Esophagus muscularis mucosa (tissue), 4 donors: Measurements from ENCODE around the gene TCF23. TPM values are rescaled to one million over a fixed set of nuclear protein-coding genes. Genes with fewer than 3 reads are reported as not detected.

Experiments
- DNase-seq: peaks from one replicate; pipeline ENCODE4 v3.0.0-alpha.2; 2017; ENCODE audit errors: extremely low spot score
- H3K27ac ChIP-seq, 4 donors: fragments of 200-600 bp; sonication (generic); replicated peaks in 1 of 4; 1 replicate in 3 of 4; 2 replicates in 1 of 4; pipeline ENCODE4 v1.5.1; 2016 to 2019; ENCODE audit warnings: mild to moderate bottlenecking in 1 of 4
- H3K27me3 ChIP-seq, 4 donors: fragments of 200-600 bp; sonication (generic); one replicate each; pipeline versions ENCODE4 v1.5.1 to v1.6.0; 2016 to 2019
- H3K36me3 ChIP-seq, 4 donors: fragments of 200-600 bp; sonication (generic); one replicate each; pipeline ENCODE4 v1.5.1; 2016 to 2019
- H3K4me1 ChIP-seq, 4 donors: fragments of 200-600 bp; sonication (generic); one replicate each; pipeline ENCODE4 v1.5.1; 2016 to 2019
- H3K4me3 ChIP-seq, 4 donors: fragments of 200-600 bp; sonication (generic); 1 replicate in 2 of 4; 2 replicates in 2 of 4; pipeline ENCODE4 v1.5.1; 2016 to 2019; ENCODE audit warnings: mild to moderate bottlenecking in 4 of 4, moderate library complexity in 1 of 4
- H3K9me3 ChIP-seq, 4 donors: fragments of 200-600 bp; sonication (generic); 1 replicate in 3 of 4; 2 replicates in 1 of 4; pipeline ENCODE4 v1.5.1; 2016 to 2019
- CTCF ChIP-seq, 3 experiments: fragments of 200-600 bp in 2 of 3; fragments of 450-650 bp in 1 of 3; sonication (generic) in 2 of 3; IDR thresholded peaks; one replicate each; pipeline ENCODE4 v1.5.1; 2017 to 2019; ENCODE audit warnings: antibody characterized with exemption in 3 of 3, mild to moderate bottlenecking in 2 of 3, moderate library complexity in 1 of 3
- EP300 ChIP-seq: sonication (generic); formaldehyde crosslinking; IDR thresholded peaks from one replicate; pipeline ENCODE4 v1.6.1; 2017; ENCODE audit warnings: antibody characterized with exemption
- POLR2A ChIP-seq: fragments of 450-650 bp; IDR thresholded peaks from one replicate; pipeline ENCODE4 v1.6.1; 2017; ENCODE audit warnings: antibody characterized with exemption, moderate library complexity, mild to moderate bottlenecking, low read depth
- POLR2AphosphoS5 ChIP-seq, 2 donors: sonication (generic); formaldehyde crosslinking; IDR thresholded peaks; one replicate each; pipeline ENCODE4 v1.6.1; 2017; ENCODE audit warnings: antibody characterized with exemption in 2 of 2
- WGBS: methylation state at CpG from one replicate; pipeline ENCODE4 v1.1.5; 2018; 5-methylcytosine and 5-hydroxymethylcytosine counted together
- intact Hi-C: fragments of 100-400 bp; cut with DNase I; formaldehyde crosslinking; loops from one replicate; pipeline ENCODE4 v1.15.1; 2023
- total RNA-seq, 4 donors: library from RNA; depleted of rRNA; stranded (reverse); fragments of >200 nt; gene quantifications; one replicate each; pipeline versions ENCODE4 v1.1.0 to v1.2.1, GENCODE V29; 2016

The TCF23 gene
- total RNA-seq, result not detected

- Histone ChIP-seq H3K36me3 (no peaks in the 10 kb centered on the region), H3K27me3 (peaks cover 0 to 16% (median 0%) of the 10 kb centered on the region in 4 donors), H3K9me3 (no peaks in the 10 kb centered on the region), H3K27ac (no peak within 1 kb of the TSS), H3K4me3 (no peak within 1 kb of the TSS), H3K4me1 (no peaks in the 10 kb centered on the region)
- no peak for DNase-seq
- intact Hi-C loops, result no loop called here
- TF ChIP-seq POLR2AphosphoS5 (IDR thresholded peaks at IDR 0.05) (no peak), CTCF (IDR thresholded peaks at IDR 0.05) (no peak), EP300 (no peak), POLR2A (no peak)
- WGBS, result 60% methylated on average over 11 of the region's 12 CpGs
These were observed at the start of gene TCF23 for GRCh38 chr2:27148801-27149439. Gene TCF23, plus strand, starts transcription at chr2:27149004. Its CDS starts 130 bp downstream, at chr2:27149134.

- 93% methylated on average over 10 of the region's 19 CpGs for WGBS
- H3K9me3 ChIP-seq, result no peaks in the 10 kb centered on the region
- no peak for DNase-seq
- TF ChIP-seq POLR2AphosphoS5 (IDR thresholded peaks at IDR 0.05), result no peak
- TF ChIP-seq CTCF (IDR thresholded peaks at IDR 0.05), result no peak
- TF ChIP-seq POLR2A, result no peak
- no peak for TF ChIP-seq EP300
- H3K27ac ChIP-seq, result no peak overlapping the region
- peaks cover 0 to 12% (median 5%) of the 10 kb centered on the region in 4 donors for H3K36me3 ChIP-seq
- peaks cover 0 to 7% (median 0%) of the 10 kb centered on the region in 4 donors for H3K27me3 ChIP-seq
- H3K4me3 ChIP-seq, result no peak overlapping the region
- intact Hi-C loops, result loop anchor here (2.0 to 5.0 kb wide), 2 partner anchors 93 to 181 kb away; no protein-coding TSS in a partner anchor
- peaks cover 11 to 13% (median 12%) of the 10 kb centered on the region in 4 donors for H3K4me1 ChIP-seq
These were observed 49.4 kb upstream of the TCF23 start for GRCh38 chr2:27099334-27099955.

- no peak overlapping the region for H3K27ac ChIP-seq
- no peaks in the 10 kb centered on the region for H3K9me3 ChIP-seq
- peaks cover 0 to 13% (median 0%) of the 10 kb centered on the region in 4 donors for H3K27me3 ChIP-seq
- H3K4me3 ChIP-seq, result no peak overlapping the region
- WGBS, result 84% methylated on average over 10 of the region's 10 CpGs
- DNase-seq, result no peak
- TF ChIP-seq CTCF (IDR thresholded peaks at IDR 0.05) (no peak), POLR2A (no peak), EP300 (no peak), POLR2AphosphoS5 (IDR thresholded peaks at IDR 0.05) (no peak)
- H3K4me1 ChIP-seq, result peaks cover 11 to 13% (median 12%) of the 10 kb centered on the region in 4 donors
- intact Hi-C loops, result no loop called here
- H3K36me3 ChIP-seq, result peaks cover 0 to 9% (median 4%) of the 10 kb centered on the region in 4 donors
These were observed 48.8 kb upstream of the TCF23 start for GRCh38 chr2:27100036-27100435.

GRCh38 chr2:27102329-27102728, 46.5 kb upstream of the TCF23 start:
- intact Hi-C loops, result no loop called here
- no peak overlapping the region for H3K27ac ChIP-seq
- no peak for DNase-seq

More at GRCh38 chr2:27102329-27102728, 46.5 kb upstream of the TCF23 start:
- Histone ChIP-seq H3K4me1 (no peaks in the 10 kb centered on the region), H3K27me3 (peaks cover 0 to 34% (median 0%) of the 10 kb centered on the region in 4 donors), H3K36me3 (peaks cover 0 to 9% (median 4%) of the 10 kb centered on the region in 4 donors), H3K9me3 (no peaks in the 10 kb centered on the region), H3K4me3 (no peak overlapping the region)
- no peak for TF ChIP-seq CTCF (IDR thresholded peaks at IDR 0.05)
- TF ChIP-seq EP300, result no peak
- no peak for TF ChIP-seq POLR2A
- no peak for TF ChIP-seq POLR2AphosphoS5 (IDR thresholded peaks at IDR 0.05)
- 76% methylated on average over 5 of the region's 5 CpGs for WGBS
